ENCODE results near the gene DAW1. TPM values are rescaled to one million over a fixed set of nuclear protein-coding genes. Genes with fewer than 3 reads are reported as not detected.

DAW1 gene
- polyA plus RNA-seq, 1 donor (not counting 4 experiments of a cell fraction or from before 2014, with no cell fraction given), result 0.24 TPM

- Histone ChIP-seq H3K27ac (ENCODE audit: control insufficient read depth, insufficient read depth, low read length) (no peak overlapping the region), H3K4me1 (ENCODE audit: control insufficient read depth, extremely low read depth, insufficient read depth, low read length) (no peaks in the 10 kb centered on the region), H2AFZ (ENCODE audit: control insufficient read depth, low read length) (no peak overlapping the region), H3K27me3 (ENCODE audit: control insufficient read depth, extremely low read depth, insufficient read depth, low read length) (no peaks in the 10 kb centered on the region), H3K4me2 (ENCODE audit: control insufficient read depth, extremely low read depth, insufficient read depth, low read depth, low read length) (no peak overlapping the region), H3K36me3 (ENCODE audit: control insufficient read depth in 2 of 2, extremely low read depth in 1 of 2, insufficient read depth in 2 of 2, low read length in 2 of 2) (no peaks in the 10 kb centered on the region), H3K79me2 (ENCODE audit: control insufficient read depth, insufficient read depth, low read length) (no peaks in the 10 kb centered on the region), H4K20me1 (ENCODE audit: control insufficient read depth, extremely low read depth, insufficient read depth, low read length) (no peaks in the 10 kb centered on the region), H3K9me1 (ENCODE audit: control insufficient read depth, extremely low read depth, insufficient read depth, low read length) (no peaks in the 10 kb centered on the region), H3K9ac (ENCODE audit: control insufficient read depth, extremely low read depth, insufficient read depth, low read length) (no peak overlapping the region), H3K4me3 (ENCODE audit: control insufficient read depth in 2 of 3, extremely low read depth in 1 of 3, insufficient read depth in 2 of 3, low read depth in 1 of 3, low read length in 3 of 3) (no peak overlapping the region), H3K9me3 (ENCODE audit: control insufficient read depth, low read depth, low read length) (no peaks in the 10 kb centered on the region)
- TF ChIP-seq CTCF (optimal IDR thresholded peaks at IDR 0.05 in 1 of 3, IDR thresholded peaks at IDR 0.05 in 1 of 3, conservative IDR thresholded peaks at IDR 0.05 in 1 of 3; ENCODE audit: extremely low read depth in 1 of 3, insufficient read depth in 2 of 3, low read length in 3 of 3), result no peak
- TF ChIP-seq EZH2 (IDR thresholded peaks at IDR 0.05; ENCODE audit: low read length), result no peak
- no peak for FAIRE-seq
- dilution Hi-C loops (cut with MboI; ENCODE audit: extremely low pct_ligation_motif_present, low sequenced_read_pairs), result no loop called here
- DNase-seq (ENCODE audit: low read depth, low spot score), result no peak
Observed at GRCh38 chr2:227881866-227882517, 10.6 kb downstream of the DAW1 start.

- peak overlapping the region; percentile 76 for H2AFZ ChIP-seq (ENCODE audit: control insufficient read depth, low read length)
- no peak for DNase-seq (ENCODE audit: low read depth, low spot score)
- H4K20me1 ChIP-seq (ENCODE audit: control insufficient read depth, extremely low read depth, insufficient read depth, low read length), result no peaks in the 10 kb centered on the region
- H3K9me1 ChIP-seq (ENCODE audit: control insufficient read depth, extremely low read depth, insufficient read depth, low read length), result no peaks in the 10 kb centered on the region
- TF ChIP-seq CTCF (optimal IDR thresholded peaks at IDR 0.05 in 1 of 3, IDR thresholded peaks at IDR 0.05 in 1 of 3, conservative IDR thresholded peaks at IDR 0.05 in 1 of 3; ENCODE audit: extremely low read depth in 1 of 3, insufficient read depth in 2 of 3, low read length in 3 of 3) (peak; percentile 92 to 97 (median 96)), EZH2 (IDR thresholded peaks at IDR 0.05; ENCODE audit: low read length) (no peak)
- dilution Hi-C loops (cut with MboI; ENCODE audit: extremely low pct_ligation_motif_present, low sequenced_read_pairs), result no loop called here
- FAIRE-seq, result peak; percentile 84
- peaks cover 6% of the 10 kb centered on the region for H3K4me1 ChIP-seq (ENCODE audit: control insufficient read depth, extremely low read depth, insufficient read depth, low read length)
- no peak overlapping the region for H3K4me2 ChIP-seq (ENCODE audit: control insufficient read depth, extremely low read depth, insufficient read depth, low read depth, low read length)
- no peaks in the 10 kb centered on the region for H3K27me3 ChIP-seq (ENCODE audit: control insufficient read depth, extremely low read depth, insufficient read depth, low read length)
- H3K9me3 ChIP-seq (ENCODE audit: control insufficient read depth, low read depth, low read length), result no peaks in the 10 kb centered on the region
- no peak overlapping the region for H3K4me3 ChIP-seq (ENCODE audit: control insufficient read depth in 2 of 3, extremely low read depth in 1 of 3, insufficient read depth in 2 of 3, low read depth in 1 of 3, low read length in 3 of 3)
- H3K79me2 ChIP-seq (ENCODE audit: control insufficient read depth, insufficient read depth, low read length), result no peaks in the 10 kb centered on the region
- H3K27ac ChIP-seq (ENCODE audit: control insufficient read depth, insufficient read depth, low read length), result no peak overlapping the region
- no peaks in the 10 kb centered on the region for H3K36me3 ChIP-seq (ENCODE audit: control insufficient read depth in 2 of 2, extremely low read depth in 1 of 2, insufficient read depth in 2 of 2, low read length in 2 of 2)
- H3K9ac ChIP-seq (ENCODE audit: control insufficient read depth, extremely low read depth, insufficient read depth, low read length), result no peak overlapping the region
Observed at GRCh38 chr2:227884511-227884947, 13.1 kb downstream of the DAW1 start.

Data from keratinocyte (primary cell).